ENCODE data around the gene SDK1.
"Not testable (repeated sequence)": the region's sequence is repeated elsewhere in the genome, so short reads cannot be mapped to it uniquely, and the experiment has no call there.

SDK1 gene

GRCh38 chr7:3937605-3938004, 636.6 kb downstream of the SDK1 start:
- DNase-seq = no peak

DNA sequence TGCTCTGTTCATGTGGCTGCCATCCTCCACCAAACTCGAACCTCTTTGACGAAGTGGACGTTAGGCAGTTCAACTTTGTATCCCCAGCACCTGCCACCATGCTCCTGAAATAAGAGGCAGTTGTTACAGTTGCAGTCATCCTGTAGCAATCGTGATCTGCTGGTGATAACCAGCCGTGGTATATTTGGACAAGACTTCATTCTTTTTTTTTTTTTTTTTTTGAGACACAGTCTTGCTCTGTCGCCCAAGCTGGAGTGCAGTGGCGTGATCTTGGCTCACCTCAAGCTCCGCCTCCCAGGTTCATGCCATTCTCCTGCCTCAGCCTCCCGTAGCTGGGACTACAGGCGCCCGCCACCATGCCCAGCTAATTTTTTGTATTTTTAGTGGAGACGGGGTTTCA, 640.7 kb downstream of the SDK1 start:
- DNase-seq = not testable (repeated sequence)

GRCh38 chr7:3942276-3942675, 641.2 kb downstream of the SDK1 start:
- DNase-seq = no peak

DNA sequence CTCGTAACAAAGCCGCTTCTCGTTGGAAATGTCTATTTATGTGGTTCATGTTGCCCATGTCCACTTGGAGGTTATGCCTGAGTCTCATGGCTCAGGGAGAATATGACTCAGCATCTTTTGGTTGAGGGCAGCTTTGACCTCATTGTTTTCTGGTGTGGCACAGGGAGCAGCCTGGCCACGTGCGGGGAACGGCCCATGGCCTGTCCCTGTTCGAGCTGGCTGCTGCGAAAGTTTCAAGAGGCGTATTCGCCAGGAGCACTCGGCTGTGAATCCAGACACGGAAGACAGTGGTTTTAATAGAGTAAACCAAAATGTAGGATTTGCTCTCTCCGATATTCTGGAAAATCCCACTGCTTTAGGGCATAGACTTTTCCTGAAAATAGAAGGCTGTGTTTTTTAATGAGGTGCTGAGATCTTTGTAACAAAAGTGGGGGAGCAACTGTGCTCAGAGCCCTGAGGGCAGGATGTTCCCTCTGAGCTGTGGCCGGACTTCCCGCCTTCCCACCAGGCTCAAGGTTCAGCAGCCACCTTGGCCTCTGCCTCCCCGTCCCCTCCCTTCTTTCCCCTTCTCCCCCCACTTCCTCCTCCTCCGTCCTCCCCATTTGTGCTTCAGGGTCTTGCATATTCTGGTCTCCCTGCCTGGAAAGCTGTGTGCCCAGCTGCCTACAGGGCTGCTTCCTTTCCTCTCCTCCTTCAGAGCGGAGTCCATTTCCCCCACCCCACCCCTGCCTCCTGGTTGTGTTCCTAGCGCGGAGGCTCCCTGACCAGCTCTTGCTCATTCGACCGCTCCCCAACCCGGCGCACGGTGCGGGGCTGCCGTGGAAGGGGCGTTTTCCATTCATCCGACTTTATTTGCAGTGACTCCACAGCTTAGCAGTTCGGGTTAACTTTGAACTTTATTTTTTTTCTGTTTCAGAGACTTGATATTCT, 642.0 kb downstream of the SDK1 start:
- DNase-seq = no peak

GRCh38 chr7:3943779-3944520, 642.9 kb downstream of the SDK1 start:
- DNase-seq = no peak

- no peak for DNase-seq
Measured at GRCh38 chr7:3949242-3949640, 648.2 kb downstream of the SDK1 start.

GRCh38 chr7:3950249-3950648, 649.2 kb downstream of the SDK1 start:
- no peak for DNase-seq

DNA sequence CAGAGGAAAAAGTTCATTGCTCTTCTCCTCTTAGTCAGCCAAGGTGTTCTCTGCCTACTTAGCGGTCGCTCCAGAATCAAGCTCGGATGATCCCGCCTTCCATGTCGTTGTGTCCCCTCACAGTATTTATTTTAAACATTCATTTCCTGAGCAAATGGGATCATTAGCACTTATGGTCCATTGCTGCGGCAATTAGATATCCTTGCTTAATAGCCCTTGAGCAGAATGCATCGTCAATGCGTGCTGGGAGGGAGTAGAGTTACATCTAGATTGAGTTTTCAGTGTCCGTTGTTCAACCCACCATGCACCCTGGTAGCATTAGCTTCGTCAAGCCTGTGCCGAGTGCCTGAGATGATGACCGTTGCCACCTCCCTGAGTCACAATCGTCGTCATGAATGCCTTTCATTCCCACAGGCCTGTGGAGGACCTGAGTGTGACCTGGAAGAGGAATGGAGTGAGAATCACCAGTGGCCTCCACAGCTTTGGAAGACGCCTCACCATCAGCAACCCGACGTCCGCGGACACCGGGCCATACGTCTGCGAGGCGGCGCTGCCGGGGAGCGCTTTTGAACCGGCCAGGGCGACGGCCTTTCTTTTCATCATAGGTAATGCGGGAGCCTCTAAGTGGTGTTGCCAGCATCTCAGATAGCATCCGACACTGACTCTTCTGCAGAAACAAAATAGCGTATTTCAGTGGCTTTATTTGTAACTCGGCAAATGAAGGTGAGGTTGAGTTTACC, 650.4 kb downstream of the SDK1 start:
- no peak for DNase-seq

- no peak for DNase-seq
Measured at GRCh38 chr7:3953133-3953532, 652.1 kb downstream of the SDK1 start.

GRCh38 chr7:3953946-3954345, 652.9 kb downstream of the SDK1 start:
- no peak for DNase-seq

- no peak for DNase-seq
Measured at GRCh38 chr7:3955026-3955425, 654.0 kb downstream of the SDK1 start.

- no peak for DNase-seq
Measured at GRCh38 chr7:3955751-3956696, 655.0 kb downstream of the SDK1 start.

DNA sequence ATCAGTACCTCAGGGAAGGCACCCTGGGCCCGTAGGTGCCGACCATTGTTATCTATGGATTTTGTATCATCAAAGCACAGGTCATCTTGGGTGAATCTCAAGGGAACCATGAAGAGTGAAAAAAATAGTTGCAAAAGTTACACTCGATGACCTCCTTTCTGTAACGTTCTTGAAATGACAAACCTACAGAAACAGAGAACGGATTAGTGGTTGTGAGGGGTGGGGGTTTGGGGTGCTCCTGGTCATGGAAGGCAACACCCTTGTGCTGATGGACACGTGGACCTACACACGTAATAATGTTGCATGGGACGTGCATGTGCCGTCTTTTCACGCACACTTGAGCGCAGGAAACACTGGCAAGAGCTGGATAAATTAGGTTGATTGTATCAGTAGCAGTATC, 655.9 kb downstream of the SDK1 start:
- no peak for DNase-seq

DNA sequence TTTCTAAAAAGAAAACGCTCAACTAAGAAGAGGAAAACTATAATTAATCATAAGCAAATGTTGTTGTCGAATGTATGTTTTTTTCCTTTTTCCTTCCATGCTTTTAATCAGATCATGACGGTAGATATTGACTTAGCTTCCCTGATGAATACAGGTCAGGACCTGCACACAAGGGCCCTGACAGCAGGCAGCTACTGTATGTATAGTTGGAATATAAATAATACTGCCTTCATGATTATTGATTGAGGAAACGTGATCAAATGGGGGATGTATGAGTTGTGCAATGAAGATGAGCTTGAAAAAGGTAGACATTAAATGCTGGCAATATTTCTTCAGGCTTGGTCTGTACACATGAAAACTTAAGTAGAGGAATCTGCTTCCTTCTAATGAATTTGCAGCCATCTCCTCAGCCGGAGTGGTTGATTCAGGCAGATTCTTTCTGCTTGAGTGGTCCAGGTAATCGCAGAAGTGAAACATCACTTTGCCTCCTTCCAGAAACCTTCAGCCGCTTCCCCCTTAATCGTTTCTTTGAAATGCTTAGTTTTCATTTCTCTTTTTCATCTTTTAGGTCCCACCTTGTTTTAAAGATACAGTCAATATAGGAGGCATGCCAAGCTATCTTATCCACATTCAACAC, 656.5 kb downstream of the SDK1 start:
- no peak for DNase-seq

DNA sequence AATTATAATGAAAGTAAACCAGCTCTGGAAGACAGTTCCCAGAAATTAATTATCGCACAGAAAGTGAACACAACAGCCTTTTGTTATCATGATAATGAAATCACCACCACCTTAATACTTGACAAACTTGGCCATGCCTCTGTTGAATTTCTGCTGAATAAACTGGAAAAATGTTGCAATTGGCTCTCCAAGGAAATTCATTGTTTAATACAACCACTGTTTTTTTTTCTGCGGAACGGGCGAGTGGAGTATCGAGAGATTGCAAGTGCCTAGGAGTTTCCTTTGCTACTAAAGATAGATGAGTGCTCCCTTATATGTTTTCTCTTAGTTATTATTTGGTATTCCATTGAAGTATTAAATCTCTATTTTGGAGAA, 657.0 kb downstream of the SDK1 start:
- DNase-seq = no peak

GRCh38 chr7:3959364-3959763, 658.3 kb downstream of the SDK1 start:
- DNase-seq = no peak

DNA sequence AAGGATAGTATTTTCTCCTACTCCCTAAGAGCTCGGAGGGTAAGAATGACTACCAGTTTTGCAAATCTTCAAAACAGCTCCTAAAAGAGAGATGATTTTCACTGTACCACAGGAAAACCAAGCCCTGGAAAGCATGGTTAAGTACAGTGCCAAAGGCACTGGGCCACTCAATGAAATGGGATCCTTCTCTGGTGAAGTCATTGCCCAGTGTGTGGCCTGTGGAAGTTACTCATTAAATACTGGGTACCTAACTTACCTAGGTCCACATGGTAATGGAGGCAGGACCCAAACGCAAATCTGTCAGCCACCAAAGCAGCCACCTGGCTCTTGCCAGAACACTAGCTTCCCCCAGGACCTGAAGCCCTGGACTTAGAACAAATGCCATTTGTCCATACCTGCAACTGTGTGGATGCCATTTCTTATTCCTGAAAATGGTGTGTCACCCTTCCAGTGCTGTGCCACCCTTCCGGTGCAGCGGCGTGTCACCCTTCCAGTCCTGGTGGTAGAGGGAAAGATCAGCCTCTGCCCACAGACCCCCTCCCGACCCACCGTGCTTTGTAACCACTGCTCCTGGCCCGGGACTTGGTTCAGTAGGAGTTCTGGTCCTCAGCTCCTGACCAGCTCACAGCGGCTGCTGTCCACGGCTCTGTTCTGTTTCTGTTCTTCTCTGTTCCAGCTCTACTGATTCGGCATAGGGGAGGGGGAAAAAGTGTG, 659.2 kb downstream of the SDK1 start:
- no peak for DNase-seq

- DNase-seq = no peak
Measured at GRCh38 chr7:3960942-3961341, 659.9 kb downstream of the SDK1 start.

- no peak for DNase-seq
Measured at GRCh38 chr7:3961857-3962503, 660.9 kb downstream of the SDK1 start.

GRCh38 chr7:3963768-3964167, 662.7 kb downstream of the SDK1 start:
- DNase-seq = not testable (repeated sequence)
